ENCODE measurements around the gene KDM5A.

KDM5A gene

DNA sequence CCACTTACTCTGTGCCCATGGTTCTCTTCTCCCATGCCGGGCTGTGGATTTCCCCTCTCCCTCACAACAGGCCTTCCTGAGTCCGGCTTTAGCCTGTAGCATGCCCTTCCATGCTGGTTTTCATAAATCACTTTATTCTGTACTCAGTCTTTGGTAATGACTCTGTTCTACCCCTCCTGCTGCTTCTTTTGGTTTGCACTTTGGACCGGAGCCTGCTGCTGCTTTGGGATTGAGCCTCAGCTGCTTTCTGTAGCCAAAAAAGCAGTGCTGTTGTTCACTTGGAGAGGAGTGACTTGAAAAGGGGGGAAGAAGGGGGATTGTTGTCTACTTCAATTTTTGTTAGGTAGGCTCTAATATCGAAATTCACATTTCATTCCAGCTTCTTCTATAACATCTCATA is 118.0 kb downstream of the KDM5A start:
- peak; percentile 45 for DNase-seq

DNA sequence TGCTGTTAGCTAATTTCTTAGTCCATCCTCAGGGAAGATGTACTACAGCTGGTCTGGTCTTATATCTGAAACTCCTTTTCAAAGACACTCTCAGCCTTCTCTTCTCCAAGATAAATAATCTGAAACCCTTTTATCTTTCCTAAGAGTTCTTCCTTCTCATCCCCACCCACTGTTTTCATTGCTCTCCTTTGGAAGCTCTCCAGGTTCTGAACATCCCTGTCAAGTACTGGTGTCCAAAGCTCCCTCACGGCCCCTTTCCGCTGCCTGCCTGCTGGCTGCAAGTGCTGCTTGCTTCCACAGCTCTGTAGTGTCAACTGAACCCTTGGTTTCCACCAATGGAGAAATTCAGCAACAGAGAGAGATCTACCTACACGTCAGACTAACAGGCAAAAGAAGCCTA is 119.9 kb downstream of the KDM5A start:
- DNase-seq, result no peak

DNA sequence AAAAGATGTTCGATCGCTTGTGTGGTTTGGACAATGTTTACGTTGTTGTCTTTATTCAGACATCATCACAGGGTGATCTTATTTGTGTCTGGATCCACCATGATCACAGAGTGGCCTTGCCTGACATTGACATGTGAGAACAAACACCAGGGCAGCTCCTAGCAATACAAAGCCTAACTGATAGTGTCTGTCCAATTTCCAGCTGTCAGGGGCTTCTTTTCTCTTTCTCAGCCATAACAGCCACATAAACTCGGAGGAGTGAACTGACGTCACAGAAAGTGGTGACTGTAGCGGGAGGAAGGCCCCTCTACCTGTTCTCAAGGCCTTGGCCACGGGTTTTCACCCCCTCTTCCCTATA is 120.7 kb downstream of the KDM5A start:
- no peak for DNase-seq

DNA sequence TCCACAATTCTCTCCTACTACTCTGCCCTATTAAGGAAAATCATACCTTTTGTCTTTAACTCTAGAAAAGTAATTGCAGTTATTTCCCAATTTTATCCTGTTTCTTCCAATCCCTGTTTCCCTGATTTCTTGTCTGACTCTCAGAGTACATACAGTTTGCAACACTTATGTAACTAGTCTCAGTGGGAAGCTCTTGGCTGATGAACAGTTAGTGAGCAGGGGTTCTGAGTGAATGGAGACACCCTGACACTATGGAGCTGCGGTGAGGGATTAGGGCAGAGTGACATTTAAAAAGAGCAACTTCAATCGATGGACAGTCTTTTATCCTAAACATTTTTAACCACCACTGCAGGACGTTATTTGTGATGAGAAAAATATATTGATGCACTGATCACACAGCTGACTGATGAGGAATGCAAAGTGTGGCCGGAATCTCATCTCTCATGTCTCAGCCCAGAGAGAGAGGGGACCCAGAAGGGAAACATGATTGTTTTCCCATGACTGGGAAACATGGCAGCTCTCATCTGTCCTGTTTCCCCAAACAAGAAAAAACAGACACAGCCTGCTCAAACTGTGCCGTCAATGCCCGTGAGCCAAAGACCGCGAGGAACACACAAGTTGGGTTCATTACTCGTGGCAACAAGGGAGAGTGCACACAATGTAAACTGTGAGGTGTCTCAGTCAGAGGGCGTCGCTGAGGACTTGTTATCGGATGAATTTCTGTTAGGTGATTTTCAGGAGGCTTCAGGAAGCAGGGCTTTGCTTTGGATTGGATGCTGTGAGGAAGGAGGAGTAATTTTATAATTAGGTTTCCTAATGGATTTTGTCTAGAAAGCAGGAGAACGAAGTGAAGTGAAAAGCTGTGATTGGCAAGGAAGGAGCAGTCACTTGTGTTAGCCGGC is 121.3 kb downstream of the KDM5A start:
- peak; percentile 21 for DNase-seq

DNA sequence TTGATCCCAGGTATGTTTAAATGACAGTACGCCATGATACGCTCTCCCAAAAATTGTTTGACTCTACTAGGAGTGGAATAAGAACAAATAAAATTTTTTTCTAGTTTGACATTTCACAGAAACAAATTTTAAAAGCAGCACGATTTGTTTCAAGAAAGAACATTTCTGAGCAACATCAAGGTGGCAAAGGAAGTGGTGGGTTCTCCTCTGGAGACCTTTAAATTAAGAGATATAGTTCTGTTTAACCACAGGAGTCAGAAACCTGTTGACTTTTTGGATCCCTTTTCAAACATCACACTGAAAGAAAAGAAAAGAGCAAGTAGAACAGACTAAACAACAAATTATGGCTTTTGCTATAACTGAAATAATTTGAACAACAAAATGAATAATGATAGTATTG is 124.0 kb downstream of the KDM5A start:
- DNase-seq, result no peak

DNA sequence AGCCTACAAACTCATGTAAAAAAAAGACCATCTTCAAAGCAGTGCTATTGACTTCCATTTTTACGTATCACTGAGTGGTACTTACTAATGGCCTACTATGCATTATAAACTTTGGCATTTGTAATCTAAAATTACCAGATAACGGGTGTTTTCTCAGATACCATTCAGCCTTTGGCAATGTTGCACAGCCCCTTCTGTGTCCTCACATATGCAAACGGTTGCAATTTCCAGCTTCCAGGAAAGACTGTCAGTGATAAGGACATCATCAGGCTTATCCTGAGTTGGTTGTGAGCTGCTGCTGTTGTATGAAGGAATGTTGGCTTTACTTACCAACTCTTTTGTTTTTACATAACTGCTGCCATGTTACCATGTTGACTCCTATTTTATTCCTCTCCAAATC is 124.9 kb downstream of the KDM5A start:
- no peak for DNase-seq

DNA sequence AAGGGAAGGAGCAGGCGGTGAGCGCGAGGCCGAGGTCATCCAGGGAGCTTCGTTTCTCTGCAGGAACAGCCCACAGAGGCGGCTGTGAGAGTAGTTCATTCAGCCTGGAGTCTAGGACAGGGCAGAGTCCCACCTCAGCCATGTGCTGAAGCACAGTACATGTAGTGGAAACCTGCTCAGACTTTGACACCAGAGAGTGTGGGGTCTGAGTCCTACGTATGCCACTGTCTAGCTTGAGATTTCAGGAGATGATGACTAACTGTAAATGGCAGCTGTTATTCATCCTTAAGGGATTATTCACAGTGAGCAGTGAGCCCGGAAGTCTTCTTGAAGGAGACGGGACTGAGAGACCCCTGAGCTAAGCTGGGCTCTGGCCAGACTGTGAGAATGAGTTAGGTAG is 125.5 kb downstream of the KDM5A start:
- no peak for DNase-seq

DNA sequence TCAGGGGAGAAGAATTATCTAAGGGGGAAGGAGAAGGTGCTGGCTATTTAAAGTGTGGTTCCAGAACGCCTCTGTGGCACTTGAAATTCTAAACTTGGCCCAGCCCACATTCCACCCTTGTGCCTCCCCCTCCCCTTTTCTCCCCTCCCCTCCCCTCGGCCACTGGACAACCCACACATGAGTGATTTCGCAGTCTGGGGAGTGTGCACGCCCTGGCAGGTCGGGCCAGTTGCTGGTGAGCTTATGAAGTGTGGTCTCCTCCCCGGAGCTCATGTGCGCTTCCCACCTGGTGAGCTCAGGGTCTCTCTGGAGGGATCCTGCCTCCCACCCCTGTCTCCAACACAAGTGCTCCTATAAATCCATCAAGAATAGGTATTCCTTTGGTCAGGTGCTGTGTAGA is 126.3 kb downstream of the KDM5A start, which contains the start of gene SLC6A13:
Gene SLC6A13, minus strand, starts transcription at position 20 of the 400 bp plus-strand sequence. CDS start 2,784 bp downstream, outside the sequence.
- no peak for DNase-seq

DNA sequence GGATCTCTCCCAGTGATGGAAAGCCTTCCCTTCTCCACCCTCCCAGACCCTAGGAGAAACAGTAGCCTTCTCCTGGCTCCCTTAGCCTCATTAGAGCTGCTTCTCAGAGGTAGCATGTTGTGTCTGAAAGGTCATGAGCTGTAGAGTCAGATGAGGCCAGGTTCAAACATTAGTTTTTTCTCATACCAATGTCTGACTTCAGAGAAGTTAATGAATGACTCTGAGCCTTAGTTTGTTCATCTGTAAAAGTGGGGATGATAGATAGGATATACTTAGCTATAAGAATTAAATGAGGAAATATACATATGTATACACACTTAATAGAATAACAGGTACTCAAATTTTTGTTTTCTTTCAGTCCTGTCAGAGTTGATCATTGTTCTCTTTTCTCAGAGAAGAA is 127.0 kb downstream of the KDM5A start:
- no peak for DNase-seq

DNA sequence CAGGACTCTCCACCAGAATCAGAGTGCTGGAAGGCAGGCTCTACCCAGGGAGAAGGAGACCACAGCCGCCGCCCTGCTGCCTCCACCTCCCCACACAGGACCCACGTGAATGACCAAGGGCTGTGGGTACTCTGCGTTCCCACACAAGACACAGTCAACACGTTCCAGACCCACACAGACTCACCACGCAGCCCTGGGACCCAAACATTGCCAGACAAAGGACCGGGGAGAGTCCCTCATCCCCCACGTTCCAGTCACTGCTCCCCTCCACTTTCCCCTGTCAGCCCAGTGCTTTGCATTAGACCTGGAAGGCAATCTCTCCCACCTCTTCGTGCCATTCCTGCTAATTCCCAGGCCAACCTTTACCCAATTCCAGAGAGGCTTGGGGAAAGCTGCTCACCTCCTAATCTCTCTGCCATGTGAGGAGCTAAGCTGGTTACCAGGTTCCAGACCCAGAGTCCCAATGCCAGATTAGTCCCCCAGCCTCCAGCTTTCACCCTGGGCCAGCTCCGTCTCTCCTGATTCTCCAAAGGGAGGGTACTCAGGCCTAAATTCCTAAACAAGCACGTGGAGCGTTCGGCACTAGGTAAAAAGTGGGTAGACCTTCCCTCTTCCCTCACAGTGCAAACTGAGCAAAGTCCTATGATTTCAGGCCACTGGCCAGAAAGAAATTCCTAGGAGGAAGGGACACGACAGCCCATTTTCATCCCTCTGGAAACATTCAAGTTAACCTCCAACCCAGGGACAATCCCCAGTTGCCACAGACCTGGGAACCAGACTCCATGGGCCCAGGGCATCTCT is 131.4 kb downstream of the KDM5A start:
- DNase-seq, result no peak

DNA sequence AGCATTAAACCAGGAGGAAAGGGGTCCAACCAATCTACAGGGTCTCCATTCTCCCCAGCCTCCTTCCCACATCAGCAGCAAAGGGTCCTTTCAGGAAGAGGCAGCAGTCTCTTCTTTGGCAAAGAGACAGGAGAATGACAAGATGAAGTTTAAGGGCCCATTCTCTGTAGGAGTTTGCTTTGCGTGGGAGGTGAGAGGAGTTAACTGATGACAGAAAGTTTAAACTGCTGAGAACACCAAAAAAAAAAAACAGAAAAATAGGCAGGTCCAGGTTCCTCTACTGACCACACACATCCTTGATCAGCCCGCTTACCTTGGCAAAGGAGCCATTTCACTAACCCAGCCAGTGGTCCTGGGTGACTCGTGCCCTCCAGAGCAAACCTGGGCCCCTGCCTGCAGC is 132.2 kb downstream of the KDM5A start:
- no peak for DNase-seq

DNA sequence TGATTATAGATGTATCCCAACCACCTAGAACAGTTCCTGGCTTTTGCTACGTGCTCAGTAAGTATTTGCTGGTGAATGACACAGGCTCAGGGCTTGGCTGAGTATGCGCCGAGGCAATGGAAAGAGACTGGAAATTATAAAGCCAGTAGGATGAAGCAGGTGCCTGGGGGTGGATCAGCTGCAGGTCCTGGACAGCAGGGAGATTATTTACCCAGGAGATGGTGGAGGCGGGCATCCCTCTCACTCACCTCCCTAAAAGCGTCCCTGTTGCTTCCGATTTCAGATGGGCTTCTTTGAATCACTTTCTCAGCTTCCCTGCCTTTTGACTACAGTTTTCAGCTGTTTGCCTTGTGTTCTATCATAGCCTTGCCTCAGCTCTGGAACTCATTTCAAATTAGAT is 132.9 kb downstream of the KDM5A start:
- DNase-seq, result no peak

DNA sequence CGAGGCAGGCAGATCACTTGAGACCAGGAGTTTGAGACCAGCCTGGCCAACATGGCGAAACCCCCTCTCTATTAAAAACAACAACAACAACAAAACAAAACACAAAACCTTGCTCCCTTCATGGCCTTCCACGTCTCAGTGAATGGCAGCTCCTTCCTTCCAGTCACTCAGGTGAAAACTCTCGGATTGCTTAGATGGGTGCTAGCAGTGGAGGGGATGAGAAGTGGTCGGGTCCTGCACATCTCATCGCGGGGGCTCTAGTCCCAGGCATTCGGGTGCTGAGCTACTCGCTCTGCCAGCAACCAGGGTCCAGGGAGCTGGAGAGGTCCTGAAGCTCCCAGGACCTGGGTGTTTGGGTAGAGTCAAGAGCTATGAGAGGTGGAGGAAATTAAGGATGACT is 134.2 kb downstream of the KDM5A start:
- no peak for DNase-seq

DNA sequence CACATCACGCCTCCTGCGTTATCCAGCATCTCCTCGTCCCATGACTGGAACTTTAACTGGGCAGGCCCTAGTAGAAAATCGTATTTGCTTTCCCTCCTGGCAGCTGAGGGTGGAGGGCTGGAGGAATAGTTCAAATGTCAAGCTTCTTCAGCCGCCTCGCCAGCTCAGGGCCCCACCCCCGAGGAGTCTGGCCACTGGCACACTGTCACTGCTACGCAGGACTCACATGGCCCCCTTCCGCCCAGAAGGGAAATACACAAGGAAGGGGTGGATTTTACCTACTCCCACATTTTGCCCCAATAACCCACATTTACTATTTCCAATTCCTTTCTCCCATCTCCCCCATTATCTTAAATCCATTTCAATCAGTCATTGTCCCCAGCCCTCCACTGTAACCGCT is 135.1 kb downstream of the KDM5A start:
- no peak for DNase-seq

DNA sequence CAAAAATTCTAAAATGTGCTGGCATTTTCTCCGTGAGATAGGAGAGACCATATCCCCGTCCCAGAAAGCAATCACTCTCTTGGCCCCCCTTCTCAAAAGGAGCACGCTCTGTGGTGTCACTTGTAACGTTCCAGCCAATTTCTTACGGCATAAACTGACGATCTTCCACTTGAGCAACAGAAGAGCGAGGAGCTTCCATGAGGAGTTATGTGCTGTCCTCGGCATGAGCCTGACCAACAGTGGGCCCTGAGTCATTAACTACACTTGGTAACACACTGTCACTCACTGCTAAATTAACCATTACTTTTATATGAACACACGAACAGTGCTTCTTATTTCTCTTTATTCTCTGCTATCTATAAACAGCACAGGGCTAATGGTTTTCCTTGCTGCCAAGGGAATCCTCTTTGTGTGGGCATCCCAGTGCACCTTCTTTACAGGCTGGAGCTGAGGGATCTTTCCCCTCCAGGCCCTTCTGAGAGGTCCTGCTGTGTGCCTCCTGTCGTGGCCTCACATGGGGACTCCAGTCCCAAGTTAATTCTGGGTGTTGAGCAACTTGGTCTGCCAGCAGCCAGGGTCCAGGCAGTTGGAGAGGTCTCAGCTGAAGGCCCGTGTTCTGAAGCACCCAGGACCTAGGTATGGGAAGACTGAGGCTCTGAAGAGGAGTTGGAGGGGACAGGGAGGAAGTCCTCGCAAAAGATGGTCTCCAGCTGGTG is 135.8 kb downstream of the KDM5A start:
- DNase-seq, result no peak

DNA sequence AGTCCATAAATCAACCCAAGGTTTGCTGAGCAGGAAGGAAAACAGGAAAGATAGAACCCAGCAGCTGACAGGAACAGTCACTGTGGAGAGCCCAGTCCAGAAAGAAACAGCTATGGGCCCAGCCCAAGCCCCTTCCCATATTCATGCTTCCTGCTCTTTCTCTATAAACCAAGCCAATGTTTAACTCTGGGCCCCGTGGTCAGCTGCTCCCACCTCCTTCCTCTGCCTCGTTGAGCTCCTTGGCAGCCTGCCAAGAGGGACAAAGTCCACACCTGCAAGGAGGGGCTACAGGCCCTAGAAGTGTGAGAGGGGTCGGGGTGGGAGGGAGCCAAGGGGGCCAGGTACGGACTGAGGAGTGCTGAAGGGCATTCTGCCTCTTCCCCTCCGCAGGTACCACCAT is 136.5 kb downstream of the KDM5A start:
- DNase-seq, result no peak

DNA sequence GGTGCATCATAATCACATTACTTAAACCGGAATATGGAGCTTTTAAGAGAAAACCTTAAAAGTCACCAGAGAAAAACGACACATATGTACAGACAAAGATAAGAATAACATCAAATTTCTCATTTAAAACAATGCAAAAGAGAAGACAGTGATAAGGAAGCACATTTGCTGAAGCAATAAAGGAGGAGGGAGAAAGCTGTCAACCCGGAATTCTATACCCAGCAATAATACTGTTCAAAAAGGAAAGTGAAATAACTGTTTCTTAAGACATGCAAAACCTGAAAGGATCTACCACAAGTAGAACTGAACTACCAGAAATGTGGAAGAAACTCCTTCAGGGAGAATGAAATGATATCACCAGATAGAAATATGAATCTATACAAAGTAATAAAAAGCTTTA is 141.8 kb downstream of the KDM5A start:
- DNase-seq, result no peak

DNA sequence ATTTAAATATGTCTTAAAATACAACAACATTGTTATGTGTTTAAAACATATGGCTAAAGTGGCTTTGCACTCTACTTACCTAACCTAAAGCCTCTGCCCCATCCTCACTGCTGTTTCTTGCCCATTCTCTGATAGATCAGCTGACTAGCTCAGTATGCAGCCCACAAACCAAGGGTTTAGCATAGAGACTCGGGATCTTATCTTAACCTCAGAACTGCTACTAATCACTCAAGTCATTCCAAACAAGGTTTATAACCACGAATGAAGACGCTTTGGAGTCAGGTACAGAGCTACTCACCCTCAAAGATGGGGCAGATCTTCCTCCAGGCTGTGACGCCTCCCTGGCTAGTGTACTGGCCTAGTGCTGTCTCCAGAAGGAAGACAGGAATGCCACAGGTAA is 145.7 kb downstream of the KDM5A start:
- no peak for DNase-seq

DNA sequence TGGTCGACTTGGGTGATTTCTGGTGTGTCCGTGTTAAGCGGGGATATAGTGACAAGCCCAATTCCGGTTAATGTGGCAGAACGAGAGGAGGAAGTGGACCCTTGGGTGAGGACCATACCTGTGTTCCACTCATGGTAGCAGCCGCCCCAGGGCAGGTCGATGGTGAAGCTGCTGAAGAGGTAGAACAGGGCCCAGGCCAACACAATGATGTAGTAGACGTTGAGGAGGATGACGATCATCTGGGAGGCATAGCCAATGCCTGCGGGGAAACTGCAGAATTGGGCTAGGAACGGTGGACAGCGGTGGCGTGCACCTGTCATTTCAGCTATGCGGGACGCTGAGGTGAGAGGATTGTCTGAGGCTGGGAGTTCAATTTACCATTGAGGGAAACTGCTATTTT is 146.6 kb downstream of the KDM5A start:
- no peak for DNase-seq

DNA sequence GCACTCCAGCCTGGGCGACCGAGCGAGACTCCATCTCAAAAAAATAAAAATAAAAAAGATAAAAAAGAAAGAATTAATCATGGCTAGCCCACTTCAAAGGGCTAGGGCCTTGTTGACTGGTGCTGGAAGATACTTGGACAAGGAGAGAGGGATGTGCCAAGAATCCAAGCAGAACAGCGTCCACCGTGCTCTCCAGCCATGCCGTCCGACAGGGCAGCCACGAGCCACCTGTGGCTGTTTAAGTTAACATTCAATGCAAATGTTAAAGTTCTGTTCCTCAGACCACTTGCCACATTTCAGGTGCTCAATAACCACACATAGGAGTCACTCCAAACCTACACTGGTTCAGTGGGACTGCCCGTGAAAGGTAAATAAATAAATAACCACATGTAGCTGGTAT is 147.9 kb downstream of the KDM5A start:
- DNase-seq, result no peak

DNA sequence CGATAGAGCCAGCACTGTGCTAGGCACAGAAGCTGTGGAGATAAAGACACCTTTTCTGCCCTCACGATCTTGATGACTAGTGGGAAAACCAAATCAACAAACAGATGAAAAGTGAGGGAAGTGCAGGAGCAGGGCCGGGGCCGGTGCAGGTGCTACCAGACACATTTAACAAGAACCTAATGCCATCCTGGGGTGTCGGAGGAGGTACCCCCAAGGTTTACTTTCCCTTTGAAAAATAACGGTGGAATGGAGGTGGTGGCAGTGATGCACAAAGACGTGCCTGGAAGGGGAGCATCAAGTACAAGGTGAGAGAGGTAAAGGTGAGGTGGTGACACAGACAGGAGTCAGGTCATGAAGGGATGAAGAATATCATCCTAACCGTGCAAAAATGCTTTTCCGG is 148.6 kb downstream of the KDM5A start:
- no peak for DNase-seq

DNA sequence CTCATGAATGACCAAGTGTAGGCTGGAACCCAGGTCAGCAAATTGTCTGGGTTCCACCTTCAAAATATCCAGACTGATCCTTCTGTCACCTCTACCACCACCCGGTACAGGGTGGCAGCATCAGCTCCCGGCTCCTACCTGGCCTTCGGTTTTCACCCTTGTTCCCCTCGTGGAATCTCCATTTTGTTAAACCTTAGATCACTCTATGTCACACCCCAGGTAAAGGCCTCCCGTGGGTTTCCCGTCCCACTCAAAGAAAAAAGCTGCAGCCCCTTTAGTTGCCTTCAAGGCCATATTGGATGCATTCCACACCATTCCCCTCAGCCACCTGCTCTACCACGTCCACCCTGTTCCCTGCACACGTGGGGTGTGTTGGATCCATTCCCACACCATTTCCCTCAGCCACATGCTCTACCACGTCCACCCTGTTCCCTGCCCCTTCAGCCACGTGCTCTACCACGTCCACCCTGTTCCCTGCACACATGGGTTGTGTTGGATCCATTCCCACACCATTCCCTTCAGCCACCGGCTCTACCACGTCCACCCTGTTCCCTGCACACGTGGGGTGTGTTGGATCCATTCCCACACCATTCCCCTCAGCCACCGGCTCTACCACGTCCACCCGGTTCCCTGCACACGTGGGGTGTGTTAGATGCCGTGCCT is 150.3 kb downstream of the KDM5A start:
- DNase-seq, result no peak

DNA sequence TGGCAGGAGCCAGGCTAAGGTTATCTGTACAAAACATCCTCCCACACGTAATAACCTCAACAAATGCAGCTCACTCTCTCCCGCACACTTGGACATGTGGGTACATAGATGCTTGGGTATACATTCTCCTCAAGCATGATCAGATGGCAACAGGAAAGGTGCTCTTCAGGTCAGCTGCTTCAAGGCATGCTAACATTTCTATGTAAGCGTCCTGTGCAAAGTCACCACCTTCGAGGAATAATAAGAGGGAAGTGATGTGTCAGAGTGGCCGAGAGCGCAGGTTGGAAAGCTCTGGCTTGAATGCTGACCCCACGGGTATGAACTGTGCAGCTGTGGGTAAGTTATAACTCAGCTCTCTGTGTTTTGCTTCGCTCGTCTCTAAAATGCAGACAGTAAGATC is 151.0 kb downstream of the KDM5A start:
- DNase-seq, result no peak

All from midbrain (tissue), 1 donor.